Thymus (tissue), 11 donors: ENCODE results near the gene PPP3R1. TPM values are rescaled to one million over a fixed set of nuclear protein-coding genes. Genes with fewer than 3 reads are reported as not detected.

Source experiments
- DNase-seq, 9 donors: peaks; one replicate each; pipeline ENCODE4 v3.0.0-alpha.2; 2013; ENCODE audit warnings: low spot score in 9 of 9, low read depth in 6 of 9, missing footprints in 1 of 9
- H3K27ac ChIP-seq, 2 donors: one replicate each; pipeline ENCODE4 v1.5.1; 2013; ENCODE audit warnings: control low read depth in 1 of 2, low read depth in 1 of 2, low read length in 1 of 2, mild to moderate bottlenecking in 1 of 2, moderate library complexity in 1 of 2
- H3K27me3 ChIP-seq, 2 donors: one replicate each; pipeline ENCODE4 v1.5.1; 2013; ENCODE audit warnings: low read length in 1 of 2; ENCODE audit not compliant: control insufficient read depth in 2 of 2, insufficient read depth in 1 of 2
- H3K36me3 ChIP-seq, 2 donors: one replicate each; pipeline ENCODE4 v1.5.1; 2013; ENCODE audit warnings: low read length in 1 of 2, mild to moderate bottlenecking in 1 of 2, moderate library complexity in 1 of 2; ENCODE audit not compliant: control insufficient read depth in 2 of 2, insufficient read depth in 2 of 2
- H3K4me1 ChIP-seq, 2 donors: one replicate each; pipeline ENCODE4 v1.5.1; 2013; ENCODE audit warnings: low read length in 2 of 2; ENCODE audit not compliant: control insufficient read depth in 2 of 2, insufficient read depth in 2 of 2
- H3K4me3 ChIP-seq, 2 donors: one replicate each; pipeline ENCODE4 v1.5.1; 2013; ENCODE audit warnings: low read length in 2 of 2, control low read depth in 1 of 2, mild to moderate bottlenecking in 1 of 2
- H3K9me3 ChIP-seq, 2 donors: one replicate each; pipeline ENCODE4 v1.5.1; 2013; ENCODE audit warnings: low read length in 1 of 2, mild to moderate bottlenecking in 1 of 2; ENCODE audit not compliant: control insufficient read depth in 2 of 2, insufficient read depth in 1 of 2
- WGBS: extraction: QIAGEN DNeasy Blood & Tissue Kit; methylation state at CpG from one replicate; pipeline ENCODE4 v1.1.7; 2013; 5-methylcytosine and 5-hydroxymethylcytosine counted together
- polyA plus RNA-seq: library from polyadenylated mRNA; stranded (reverse); fragments of 200-250 nt; gene quantifications from one replicate; pipeline ENCODE4 v1.2.3, GENCODE V29; 2013
- total RNA-seq: library from RNA; stranded (reverse); fragments of 120-200 nt; gene quantifications from one replicate; pipeline ENCODE4 v1.2.4, GENCODE V29; 2013
- donor health status: healthy.

PPP3R1 gene
- total and polyA plus RNA-seq, 2 donors: 14.6 to 37.3 TPM

GRCh38 chr2:68290901-68291300, 38.6 kb upstream of the PPP3R1 start:
- H3K9me3 ChIP-seq: no peaks in the 10 kb centered on the region
- 62% methylated on average over 5 of the region's 5 CpGs for WGBS
- no peak for DNase-seq
- no peaks in the 10 kb centered on the region for H3K36me3 ChIP-seq
- no peaks in the 10 kb centered on the region for H3K4me1 ChIP-seq
- H3K4me3 ChIP-seq: no peak overlapping the region
- no peak overlapping the region for H3K27ac ChIP-seq
- H3K27me3 ChIP-seq: no peaks in the 10 kb centered on the region

GRCh38 chr2:68287580-68288441, 35.5 kb upstream of the PPP3R1 start:
- H3K4me1 ChIP-seq: no peaks in the 10 kb centered on the region
- WGBS: 43% methylated on average over 10 of the region's 10 CpGs
- no peaks in the 10 kb centered on the region for H3K27me3 ChIP-seq
- H3K36me3 ChIP-seq: no peaks in the 10 kb centered on the region
- H3K27ac ChIP-seq: no peak overlapping the region
- DNase-seq: peak in 1 of 9 donors; percentile 18
- H3K4me3 ChIP-seq: no peak overlapping the region
- H3K9me3 ChIP-seq: no peaks in the 10 kb centered on the region

GRCh38 chr2:68284896-68285295, 32.6 kb upstream of the PPP3R1 start:
- Histone ChIP-seq H3K4me3 (no peak overlapping the region), H3K9me3 (no peaks in the 10 kb centered on the region), H3K27ac (no peak overlapping the region), H3K27me3 (no peaks in the 10 kb centered on the region), H3K36me3 (no peaks in the 10 kb centered on the region), H3K4me1 (no peaks in the 10 kb centered on the region)
- DNase-seq: peak in 1 of 9 donors; percentile 10
- WGBS: 97% methylated on average over 3 of the region's 3 CpGs

- H3K4me1 ChIP-seq: no peaks in the 10 kb centered on the region
These were observed 31.1 kb upstream of the PPP3R1 start for GRCh38 chr2:68283419-68283812.

GRCh38 chr2:68282811-68283418, 30.6 kb upstream of the PPP3R1 start:
- Histone ChIP-seq H3K36me3 (no peaks in the 10 kb centered on the region), H3K9me3 (no peaks in the 10 kb centered on the region), H3K4me1 (no peaks in the 10 kb centered on the region), H3K27ac (no peak overlapping the region), H3K4me3 (no peak overlapping the region), H3K27me3 (no peaks in the 10 kb centered on the region)
- peak in 5 of 9 donors; percentile 11 to 50 (median 27) for DNase-seq
- 40% methylated on average over 5 of the region's 5 CpGs for WGBS

More at GRCh38 chr2:68283419-68283812, 31.1 kb upstream of the PPP3R1 start:
- no peak for DNase-seq
- WGBS: 98% methylated on average over 1 of the region's 1 CpG
- Histone ChIP-seq H3K4me3 (no peak overlapping the region), H3K27ac (no peak overlapping the region), H3K36me3 (no peaks in the 10 kb centered on the region), H3K9me3 (no peaks in the 10 kb centered on the region), H3K27me3 (no peaks in the 10 kb centered on the region)

- H3K9me3 ChIP-seq: no peaks in the 10 kb centered on the region
- WGBS: 97% methylated on average over 1 of the region's 1 CpG
- no peak for DNase-seq
- no peaks in the 10 kb centered on the region for H3K27me3 ChIP-seq
- no peaks in the 10 kb centered on the region for H3K4me1 ChIP-seq
- no peaks in the 10 kb centered on the region for H3K36me3 ChIP-seq
- H3K27ac ChIP-seq: no peak overlapping the region
- H3K4me3 ChIP-seq: no peak overlapping the region
These were observed 28.5 kb upstream of the PPP3R1 start for GRCh38 chr2:68280796-68281195.

- Histone ChIP-seq H3K27me3 (no peaks in the 10 kb centered on the region), H3K36me3 (no peaks in the 10 kb centered on the region), H3K4me3 (no peak overlapping the region), H3K27ac (no peak overlapping the region), H3K4me1 (no peaks in the 10 kb centered on the region), H3K9me3 (no peaks in the 10 kb centered on the region)
- no peak for DNase-seq
- WGBS: 87% methylated on average over 1 of the region's 1 CpG
These were observed 28.0 kb upstream of the PPP3R1 start for GRCh38 chr2:68280348-68280747.

- DNase-seq: no peak
- H3K36me3 ChIP-seq: no peaks in the 10 kb centered on the region
- H3K27me3 ChIP-seq: no peaks in the 10 kb centered on the region
- no peak overlapping the region for H3K4me3 ChIP-seq
- 94% methylated on average over 4 of the region's 4 CpGs for WGBS
- H3K4me1 ChIP-seq: no peaks in the 10 kb centered on the region
- H3K27ac ChIP-seq: no peak overlapping the region
- H3K9me3 ChIP-seq: no peaks in the 10 kb centered on the region
These were observed 27.4 kb upstream of the PPP3R1 start for GRCh38 chr2:68279691-68280090.

GRCh38 chr2:68278169-68278568, 25.8 kb upstream of the PPP3R1 start:
- Histone ChIP-seq H3K36me3 (no peaks in the 10 kb centered on the region), H3K4me1 (no peaks in the 10 kb centered on the region), H3K4me3 (no peak overlapping the region), H3K27ac (no peak overlapping the region), H3K27me3 (no peaks in the 10 kb centered on the region), H3K9me3 (no peaks in the 10 kb centered on the region)
- no peak for DNase-seq
- 98% methylated on average over 1 of the region's 1 CpG for WGBS
